Left cardiac atrium (tissue), 4 donors: ENCODE data around the gene TEX13D. TPM values are rescaled to one million over a fixed set of nuclear protein-coding genes. Genes with fewer than 3 reads are reported as not detected.
"Not testable (repeated sequence)": the region's sequence is repeated elsewhere in the genome, so short reads cannot be mapped to it uniquely, and the experiment has no call there.

Source experiments
- ATAC-seq, 2 donors: fragments of 200-7000 bp; cut with Tn5 transposase; one replicate each; pipeline ENCODE4 v1.9.1; 2020; ENCODE audit warnings: mild to moderate bottlenecking in 2 of 2, moderate library complexity in 2 of 2
- DNase-seq: peaks from one replicate; pipeline ENCODE4 v3.0.0-alpha.2; 2020
- intact Hi-C, 2 donors: fragments of 100-400 bp; cut with DNase I; formaldehyde crosslinking; loops; one replicate each; pipeline versions ENCODE4 v1.14.1 to v1.15.1; 2022 to 2023
- long read RNA-seq: library from polyadenylated mRNA; unstranded; transcript quantifications from one replicate; pipeline ENCODE4 v2.0.0, GENCODE V29; 2021
- total RNA-seq, 2 donors: library from RNA; stranded (reverse); fragmentation: NEBNext Ultra II Directional; extraction: Animal tissue kit (Norgen Biotek cat#: 25700); gene quantifications; one replicate each; pipeline ENCODE4 v1.2.1, GENCODE V29; 2021
- donor health status: DM: no; HTN: yes; CAD: no.
- donor health status: DM: no; HTN: yes; CAD: no; lungs with severe emphysema.
- donor health status: DM: yes; HTN: yes; CAD: no.
- donor health status: Dilated cardiomyopathy.

TEX13D gene
- not detected for total RNA-seq
- long read RNA-seq, result 0 reads

- ATAC-seq (no peak), DNase-seq (no peak)
- intact Hi-C loops, result no loop called here
Observed at GRCh38 chrX:124332481-124333424, at the start of gene TEX13D. Gene TEX13D (plus strand): TSS chrX:124332660. CDS start chrX:124332918, 258 bp downstream.

- no peak for DNase-seq
- no peak for ATAC-seq
- intact Hi-C loops, result no loop called here
Observed at GRCh38 chrX:124289443-124289842, 43.0 kb upstream of the TEX13D start.

- ATAC-seq (no peak), DNase-seq (no peak)
- intact Hi-C loops, result no loop called here
Observed at GRCh38 chrX:124293810-124294209, 38.6 kb upstream of the TEX13D start.

GRCh38 chrX:124299323-124299722, 33.1 kb upstream of the TEX13D start:
- ATAC-seq, intact Hi-C loops, DNase-seq: not testable (repeated sequence)

- ATAC-seq, result no peak
- intact Hi-C loops, result no loop called here
- DNase-seq, result no peak
Observed at GRCh38 chrX:124300405-124300804, 32.1 kb upstream of the TEX13D start.

GRCh38 chrX:124307253-124307907, 25.1 kb upstream of the TEX13D start:
- ATAC-seq (no peak), DNase-seq (no peak)
- intact Hi-C loops, result no loop called here

- ATAC-seq, result no peak
- no peak for DNase-seq
- intact Hi-C loops, result no loop called here
Observed at GRCh38 chrX:124325732-124326131, 6.7 kb upstream of the TEX13D start.

GRCh38 chrX:124328765-124329164, 3.7 kb upstream of the TEX13D start:
- DNase-seq (no peak), ATAC-seq (no peak)
- intact Hi-C loops, result no loop called here

- ATAC-seq (no peak), DNase-seq (no peak)
- intact Hi-C loops, result no loop called here
Observed at GRCh38 chrX:124333862-124334261, 1.4 kb downstream of the TEX13D start.

- ATAC-seq, DNase-seq, intact Hi-C loops: not testable (repeated sequence)
Observed at GRCh38 chrX:124334555-124334954, 2.1 kb downstream of the TEX13D start.

- intact Hi-C loops, result no loop called here
- ATAC-seq (no peak), DNase-seq (no peak)
Observed at GRCh38 chrX:124335598-124335997, 3.1 kb downstream of the TEX13D start.

- intact Hi-C loops, result no loop called here
- ATAC-seq (no peak), DNase-seq (no peak)
Observed at GRCh38 chrX:124337916-124338315, 5.5 kb downstream of the TEX13D start.

- DNase-seq, result no peak
- no peak for ATAC-seq
- intact Hi-C loops, result no loop called here
Observed at GRCh38 chrX:124338733-124339514, 6.5 kb downstream of the TEX13D start.

GRCh38 chrX:124341396-124342132, 9.1 kb downstream of the TEX13D start:
- DNase-seq, result no peak
- intact Hi-C loops, result no loop called here
- no peak for ATAC-seq

- DNase-seq (no peak), ATAC-seq (no peak)
- intact Hi-C loops, result no loop called here
Observed at GRCh38 chrX:124342174-124342867, 9.9 kb downstream of the TEX13D start.

GRCh38 chrX:124343016-124343415, 10.6 kb downstream of the TEX13D start:
- intact Hi-C loops, result no loop called here
- DNase-seq, result no peak
- ATAC-seq, result no peak

GRCh38 chrX:124344246-124344645, 11.8 kb downstream of the TEX13D start:
- ATAC-seq (no peak), DNase-seq (no peak)
- intact Hi-C loops, result no loop called here

- no peak for ATAC-seq
- intact Hi-C loops, result no loop called here
- no peak for DNase-seq
Observed at GRCh38 chrX:124346117-124346876, 13.8 kb downstream of the TEX13D start, which contains the start of gene SH2D1A. Gene SH2D1A (plus strand): TSS chrX:124346563. CDS start chrX:124346643, 80 bp downstream.
